Stomach (tissue), 9 donors: ENCODE results near the gene RGS3. TPM values are rescaled to one million over a fixed set of nuclear protein-coding genes. Genes with fewer than 3 reads are reported as not detected.
"Not testable (repeated sequence)": the region's sequence is repeated elsewhere in the genome, so short reads cannot be mapped to it uniquely, and the experiment has no call there.

Experiments used
- DNase-seq, 2 donors: peaks; one replicate each; pipeline versions ENCODE4 v3.0.0 to v3.0.0-alpha.2; 2013 to 2019
- H3K27ac ChIP-seq, 5 donors: fragments of 200-600 bp in 4 of 5; sonication (generic) in 4 of 5; one replicate each; pipeline ENCODE4 v1.5.1; 2013 to 2019; ENCODE audit warnings: mild to moderate bottlenecking in 1 of 5, moderate library complexity in 1 of 5
- H3K27me3 ChIP-seq, 3 donors: fragments of 200-600 bp; sonication (generic); one replicate each; pipeline ENCODE4 v1.5.1; 2017 to 2019; ENCODE audit warnings: mixed run types in 1 of 3
- H3K36me3 ChIP-seq, 4 donors: fragments of 200-600 bp; sonication (generic); 1 replicate in 3 of 4; 2 replicates in 1 of 4; pipeline ENCODE4 v1.5.1; 2016 to 2019
- H3K4me1 ChIP-seq, 4 donors: fragments of 200-600 bp; sonication (generic); one replicate each; pipeline ENCODE4 v1.5.1; 2016 to 2019
- H3K4me3 ChIP-seq, 4 donors: fragments of 200-600 bp; sonication (generic) in 3 of 4; one replicate each; pipeline ENCODE4 v1.5.1; 2016 to 2019; ENCODE audit warnings: mild to moderate bottlenecking in 1 of 4
- H3K9me3 ChIP-seq, 4 donors: fragments of 200-600 bp; sonication (generic); one replicate each; pipeline ENCODE4 v1.5.1; 2016 to 2019
- EP300 ChIP-seq: sonication (generic); formaldehyde crosslinking; IDR thresholded peaks from one replicate; pipeline ENCODE4 v1.6.1; 2017; ENCODE audit warnings: antibody characterized with exemption
- POLR2A ChIP-seq, 4 donors: fragments of 450-650 bp; IDR thresholded peaks; one replicate each; pipeline ENCODE4 v1.6.1; 2016; ENCODE audit warnings: antibody characterized with exemption in 4 of 4, control low read depth in 2 of 4, mild to moderate bottlenecking in 1 of 4, moderate library complexity in 1 of 4
- POLR2AphosphoS5 ChIP-seq, 3 donors: sonication (generic); formaldehyde crosslinking; IDR thresholded peaks; one replicate each; pipeline ENCODE4 v1.6.1; 2016; ENCODE audit warnings: antibody characterized with exemption in 3 of 3
- WGBS, 5 donors: extraction: QIAGEN DNeasy Blood & Tissue Kit in 3 of 5; methylation state at CpG; one replicate each; pipeline versions ENCODE4 v1.1.5 to v1.1.7; 2013 to 2018; 5-methylcytosine and 5-hydroxymethylcytosine counted together
- intact Hi-C: fragments of 100-400 bp; cut with DNase I; formaldehyde crosslinking; loops from one replicate; pipeline ENCODE4 v1.15.1; 2023; ENCODE audit warnings: low total_unique reads
- polyA plus RNA-seq, 3 donors: library from polyadenylated mRNA; stranded (reverse); fragments of 200-250 nt; gene quantifications; one replicate each; pipeline ENCODE4 v1.2.3, GENCODE V29; 2013
- total RNA-seq, 5 donors: library from RNA; depleted of rRNA; stranded (reverse); fragments of >200 nt; gene quantifications; one replicate each; pipeline versions ENCODE4 v1.1.0 to v1.2.3, GENCODE V29; 2014 to 2016
- TF ChIP-seq, protein P1 (sequence below), 7 experiments: fragments of 450-650 bp in 4 of 7; fragments of 200-600 bp in 3 of 7; sonication (generic) in 3 of 7; IDR thresholded peaks; one replicate each; pipeline ENCODE4 v1.5.1; 2016 to 2019; ENCODE audit warnings: antibody characterized with exemption in 7 of 7, control low read depth in 2 of 7, mild to moderate bottlenecking in 1 of 7
- donor health status: healthy with polysubstance abuse.
- donor health status: Bipolar disorder and iron deficiency.
- donor health status: healthy.

Gene RGS3
- total and polyA plus RNA-seq, 8 donors: 26.6 to 71.4 (median 35.7) TPM

DNA sequence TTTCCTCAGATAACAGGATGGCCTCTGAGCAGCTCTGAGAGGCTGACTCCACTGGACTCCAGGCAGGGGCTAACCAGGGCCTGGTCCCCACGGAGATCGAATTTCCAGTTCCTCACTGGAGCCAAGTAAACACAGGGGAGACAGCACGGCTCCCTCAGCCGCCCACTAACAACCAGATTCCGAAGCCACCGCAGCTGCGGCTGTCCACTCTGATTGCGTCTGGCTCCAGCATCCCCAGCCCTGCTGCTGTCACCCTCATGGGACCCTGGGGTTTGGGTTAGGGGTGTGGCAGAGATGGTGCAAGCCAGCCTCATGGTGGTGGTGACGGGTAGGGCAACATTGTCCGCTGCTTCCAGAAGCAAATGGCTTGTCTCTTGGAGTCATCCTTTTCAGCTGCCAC, 172.6 kb downstream of the RGS3 start:
- H3K4me1 ChIP-seq: peaks cover 0 to 29% (median 20%) of the 10 kb centered on the region in 4 donors
- H3K9me3 ChIP-seq: no peaks in the 10 kb centered on the region
- H3K27ac ChIP-seq: no peak overlapping the region
- H3K4me3 ChIP-seq: no peak overlapping the region
- H3K36me3 ChIP-seq: no peaks in the 10 kb centered on the region
- 61 to 81% (median 75%) methylated on average over 6 to 10 of the region's 10 CpGs for WGBS, 5 donors
- intact Hi-C loops: no loop called here
- no peaks in the 10 kb centered on the region for H3K27me3 ChIP-seq
- no peak for DNase-seq
- TF ChIP-seq POLR2AphosphoS5 (IDR thresholded peaks at IDR 0.05) (no peak), POLR2A (IDR thresholded peaks at IDR 0.05) (no peak), EP300 (no peak)
- TF ChIP-seq, protein P1, sequence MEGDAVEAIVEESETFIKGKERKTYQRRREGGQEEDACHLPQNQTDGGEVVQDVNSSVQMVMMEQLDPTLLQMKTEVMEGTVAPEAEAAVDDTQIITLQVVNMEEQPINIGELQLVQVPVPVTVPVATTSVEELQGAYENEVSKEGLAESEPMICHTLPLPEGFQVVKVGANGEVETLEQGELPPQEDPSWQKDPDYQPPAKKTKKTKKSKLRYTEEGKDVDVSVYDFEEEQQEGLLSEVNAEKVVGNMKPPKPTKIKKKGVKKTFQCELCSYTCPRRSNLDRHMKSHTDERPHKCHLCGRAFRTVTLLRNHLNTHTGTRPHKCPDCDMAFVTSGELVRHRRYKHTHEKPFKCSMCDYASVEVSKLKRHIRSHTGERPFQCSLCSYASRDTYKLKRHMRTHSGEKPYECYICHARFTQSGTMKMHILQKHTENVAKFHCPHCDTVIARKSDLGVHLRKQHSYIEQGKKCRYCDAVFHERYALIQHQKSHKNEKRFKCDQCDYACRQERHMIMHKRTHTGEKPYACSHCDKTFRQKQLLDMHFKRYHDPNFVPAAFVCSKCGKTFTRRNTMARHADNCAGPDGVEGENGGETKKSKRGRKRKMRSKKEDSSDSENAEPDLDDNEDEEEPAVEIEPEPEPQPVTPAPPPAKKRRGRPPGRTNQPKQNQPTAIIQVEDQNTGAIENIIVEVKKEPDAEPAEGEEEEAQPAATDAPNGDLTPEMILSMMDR (IDR thresholded peaks at IDR 0.05): no peak

- H3K36me3 ChIP-seq: no peaks in the 10 kb centered on the region
- intact Hi-C loops: no loop called here
- H3K4me3 ChIP-seq: no peak overlapping the region
- no peak overlapping the region for H3K27ac ChIP-seq
- no peaks in the 10 kb centered on the region for H3K27me3 ChIP-seq
- no peaks in the 10 kb centered on the region for H3K9me3 ChIP-seq
- peaks cover 0 to 28% (median 20%) of the 10 kb centered on the region in 4 donors for H3K4me1 ChIP-seq
- TF ChIP-seq, protein P1 (IDR thresholded peaks at IDR 0.05): no peak
- TF ChIP-seq EP300 (no peak), POLR2A (IDR thresholded peaks at IDR 0.05) (no peak), POLR2AphosphoS5 (IDR thresholded peaks at IDR 0.05) (no peak)
- DNase-seq: no peak
- 94 to 95% (median 94%) methylated on average over 6 of the region's 6 CpGs for WGBS, 5 donors
These were observed 173.2 kb downstream of the RGS3 start for GRCh38 chr9:113636693-113637092.

- H3K4me3 ChIP-seq: no peak overlapping the region
- H3K36me3 ChIP-seq: no peaks in the 10 kb centered on the region
- no peak for DNase-seq
- no peaks in the 10 kb centered on the region for H3K9me3 ChIP-seq
- no peaks in the 10 kb centered on the region for H3K27me3 ChIP-seq
- TF ChIP-seq, protein P1 (IDR thresholded peaks at IDR 0.05): no peak
- TF ChIP-seq EP300: no peak
- WGBS, 5 donors: 83 to 92% (median 88%) methylated on average over 7 of the region's 7 CpGs
- intact Hi-C loops: no loop called here
- H3K4me1 ChIP-seq: peaks cover 0 to 28% (median 20%) of the 10 kb centered on the region in 4 donors
- H3K27ac ChIP-seq: no peak overlapping the region
These were observed 175.0 kb downstream of the RGS3 start for GRCh38 chr9:113638490-113638889.

- Histone ChIP-seq H3K4me1 (peaks cover 0 to 28% (median 18%) of the 10 kb centered on the region in 4 donors), H3K4me3 (no peak overlapping the region), H3K9me3 (no peaks in the 10 kb centered on the region), H3K27me3 (no peaks in the 10 kb centered on the region), H3K27ac (no peak overlapping the region), H3K36me3 (no peaks in the 10 kb centered on the region)
- TF ChIP-seq, protein P1 (IDR thresholded peaks at IDR 0.05): no peak
- TF ChIP-seq EP300: no peak
- no peak for TF ChIP-seq POLR2AphosphoS5 (IDR thresholded peaks at IDR 0.05)
- no peak for TF ChIP-seq POLR2A (IDR thresholded peaks at IDR 0.05)
- 89 to 94% (median 92%) methylated on average over 4 of the region's 4 CpGs for whole genome bisulfite sequencing, 5 donors
- intact Hi-C loops: no loop called here
- DNase-seq: no peak
These were observed 175.4 kb downstream of the RGS3 start for GRCh38 chr9:113638897-113639296.

DNA sequence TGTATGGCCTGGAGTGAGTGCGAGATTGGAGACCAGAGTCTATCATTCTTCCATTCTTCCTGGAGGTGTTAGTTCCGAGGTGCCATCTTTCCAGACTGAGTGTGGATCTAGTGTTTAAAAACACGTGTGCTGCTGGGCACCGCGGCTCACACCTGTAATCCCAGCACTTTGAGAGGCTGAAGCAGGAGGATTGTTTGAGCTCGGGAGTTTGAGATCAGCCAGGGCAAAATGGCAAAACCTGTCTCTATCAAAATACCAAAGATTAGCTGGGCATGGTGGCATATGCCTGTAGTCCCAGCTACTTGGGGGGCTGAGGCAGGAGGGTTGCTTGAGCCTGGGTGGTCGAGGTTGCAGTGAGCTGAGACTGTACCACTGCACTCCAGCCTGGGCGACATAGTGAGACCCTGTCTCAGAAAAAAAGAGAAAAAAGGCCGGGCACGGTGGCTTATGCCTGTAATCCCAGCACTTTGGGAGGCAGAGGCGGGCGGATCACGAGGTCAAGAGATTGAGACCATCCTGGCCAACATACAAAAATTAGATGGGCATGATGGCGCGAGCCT, 176.0 kb downstream of the RGS3 start:
- WGBS, 5 donors: 88 to 96% (median 92%) methylated on average over 15 of the region's 15 CpGs
- peaks cover 0 to 24% (median 14%) of the 10 kb centered on the region in 4 donors for H3K4me1 ChIP-seq
- intact Hi-C loops, H3K27ac ChIP-seq, H3K4me3 ChIP-seq, H3K36me3 ChIP-seq, H3K9me3 ChIP-seq, H3K27me3 ChIP-seq, DNase-seq: not testable (repeated sequence)
